Tibial nerve (tissue), 4 donors: ENCODE results near the gene LEPROT. TPM values are rescaled to one million over a fixed set of nuclear protein-coding genes. Genes with fewer than 3 reads are reported as not detected.
"Not testable (repeated sequence)": the region's sequence is repeated elsewhere in the genome, so short reads cannot be mapped to it uniquely, and the experiment has no call there.

Experiments
- DNase-seq, 2 donors: peaks; one replicate each; pipeline ENCODE4 v3.0.0-alpha.2; 2019; ENCODE audit warnings: low spot score in 2 of 2
- H3K27ac ChIP-seq, 4 donors: fragments of 200-600 bp; sonication (generic) in 3 of 4; one replicate each; pipeline ENCODE4 v1.5.1; 2017 to 2019; ENCODE audit warnings: mild to moderate bottlenecking in 1 of 4
- H3K27me3 ChIP-seq, 2 donors: fragments of 200-600 bp; sonication (generic) in 1 of 2; one replicate each; pipeline versions ENCODE4 v1.5.1 to v1.6.0; 2017 to 2019
- H3K36me3 ChIP-seq, 3 donors: fragments of 200-600 bp; sonication (generic); one replicate each; pipeline ENCODE4 v1.5.1; 2018 to 2019
- H3K4me1 ChIP-seq, 4 donors: fragments of 200-600 bp; sonication (generic) in 3 of 4; one replicate each; pipeline ENCODE4 v1.5.1; 2017 to 2019
- H3K4me3 ChIP-seq, 4 donors: fragments of 200-600 bp; sonication (generic) in 3 of 4; one replicate each; pipeline ENCODE4 v1.5.1; 2017 to 2019; ENCODE audit warnings: mild to moderate bottlenecking in 1 of 4, moderate library complexity in 1 of 4
- H3K9me3 ChIP-seq, 4 donors: fragments of 200-600 bp; sonication (generic) in 3 of 4; one replicate each; pipeline ENCODE4 v1.5.1; 2017 to 2019
- EP300 ChIP-seq, 2 donors: sonication (generic); formaldehyde crosslinking; IDR thresholded peaks; one replicate each; pipeline ENCODE4 v1.6.1; 2017; ENCODE audit warnings: antibody characterized with exemption in 2 of 2, mild to moderate bottlenecking in 1 of 2
- POLR2A ChIP-seq, 2 donors: fragments of 450-650 bp; IDR thresholded peaks; one replicate each; pipeline ENCODE4 v1.6.1; 2017; ENCODE audit warnings: antibody characterized with exemption in 2 of 2, mild to moderate bottlenecking in 2 of 2, moderate library complexity in 2 of 2
- WGBS, 2 donors: methylation state at CpG; one replicate each; pipeline ENCODE4 v1.1.5; 2018; 5-methylcytosine and 5-hydroxymethylcytosine counted together
- total RNA-seq, 4 donors: library from RNA; depleted of rRNA; stranded (reverse); fragments of >200 nt; gene quantifications; one replicate each; pipeline ENCODE4 v1.1.0, GENCODE V29; 2016
- TF ChIP-seq, protein P1 (sequence below), 5 experiments: fragments of 200-600 bp in 3 of 5; fragments of 450-650 bp in 2 of 5; sonication (generic) in 3 of 5; IDR thresholded peaks; one replicate each; pipeline ENCODE4 v1.5.1; 2016 to 2019; ENCODE audit warnings: antibody characterized with exemption in 5 of 5, mild to moderate bottlenecking in 3 of 5, moderate library complexity in 2 of 5

The LEPROT gene
- total RNA-seq, 4 donors from 2014 or later = 53.0 to 77.7 (median 67.9) TPM

DNA sequence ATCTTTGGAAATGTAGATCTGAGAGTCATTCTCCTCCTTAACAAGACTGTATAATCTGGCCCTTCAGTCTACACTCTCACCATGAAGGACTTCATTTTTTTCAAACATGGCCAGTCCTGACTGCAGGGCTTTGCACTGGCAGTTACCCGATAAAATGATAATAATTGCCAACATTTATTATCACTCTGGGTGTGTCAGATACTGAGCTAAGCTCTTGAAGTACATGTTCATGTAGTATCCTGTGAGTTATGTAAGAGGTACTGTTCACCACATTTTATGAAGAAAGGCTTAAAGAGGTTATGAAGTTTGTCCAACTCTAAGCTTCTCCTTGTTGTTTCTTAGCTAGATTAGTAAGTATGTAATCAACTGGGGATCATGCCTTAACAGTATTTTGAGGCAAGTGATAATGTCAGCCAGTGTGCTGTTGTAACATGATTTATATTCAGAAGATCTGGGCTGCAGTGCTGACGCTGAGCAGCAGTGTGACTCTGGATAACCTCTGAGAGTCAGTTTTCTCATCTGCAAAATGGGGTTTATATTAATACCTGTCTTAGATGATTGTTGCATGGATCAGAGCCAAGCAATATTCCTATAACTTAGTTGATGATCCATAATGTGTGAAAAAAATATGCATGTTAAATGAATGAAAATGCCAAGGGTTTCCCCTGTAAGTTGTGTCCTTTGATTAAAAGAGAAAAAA lies 42.1 kb upstream of the LEPROT start:
- no peaks in the 10 kb centered on the region for H3K27me3 ChIP-seq
- TF ChIP-seq EP300 (IDR thresholded peaks at IDR 0.05) (no peak), POLR2A (IDR thresholded peaks at IDR 0.05) (no peak)
- TF ChIP-seq, protein P1, sequence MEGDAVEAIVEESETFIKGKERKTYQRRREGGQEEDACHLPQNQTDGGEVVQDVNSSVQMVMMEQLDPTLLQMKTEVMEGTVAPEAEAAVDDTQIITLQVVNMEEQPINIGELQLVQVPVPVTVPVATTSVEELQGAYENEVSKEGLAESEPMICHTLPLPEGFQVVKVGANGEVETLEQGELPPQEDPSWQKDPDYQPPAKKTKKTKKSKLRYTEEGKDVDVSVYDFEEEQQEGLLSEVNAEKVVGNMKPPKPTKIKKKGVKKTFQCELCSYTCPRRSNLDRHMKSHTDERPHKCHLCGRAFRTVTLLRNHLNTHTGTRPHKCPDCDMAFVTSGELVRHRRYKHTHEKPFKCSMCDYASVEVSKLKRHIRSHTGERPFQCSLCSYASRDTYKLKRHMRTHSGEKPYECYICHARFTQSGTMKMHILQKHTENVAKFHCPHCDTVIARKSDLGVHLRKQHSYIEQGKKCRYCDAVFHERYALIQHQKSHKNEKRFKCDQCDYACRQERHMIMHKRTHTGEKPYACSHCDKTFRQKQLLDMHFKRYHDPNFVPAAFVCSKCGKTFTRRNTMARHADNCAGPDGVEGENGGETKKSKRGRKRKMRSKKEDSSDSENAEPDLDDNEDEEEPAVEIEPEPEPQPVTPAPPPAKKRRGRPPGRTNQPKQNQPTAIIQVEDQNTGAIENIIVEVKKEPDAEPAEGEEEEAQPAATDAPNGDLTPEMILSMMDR (IDR thresholded peaks at IDR 0.05) = no peak
- no peaks in the 10 kb centered on the region for H3K9me3 ChIP-seq
- no peak for DNase-seq
- 88% methylated on average over 2 of the region's 2 CpGs for WGBS, 2 donors
- no peak overlapping the region for H3K4me3 ChIP-seq
- no peak overlapping the region for H3K27ac ChIP-seq
- H3K4me1 ChIP-seq = no peaks in the 10 kb centered on the region
- H3K36me3 ChIP-seq = peaks cover 0 to 8% (median 0%) of the 10 kb centered on the region in 3 donors

DNA sequence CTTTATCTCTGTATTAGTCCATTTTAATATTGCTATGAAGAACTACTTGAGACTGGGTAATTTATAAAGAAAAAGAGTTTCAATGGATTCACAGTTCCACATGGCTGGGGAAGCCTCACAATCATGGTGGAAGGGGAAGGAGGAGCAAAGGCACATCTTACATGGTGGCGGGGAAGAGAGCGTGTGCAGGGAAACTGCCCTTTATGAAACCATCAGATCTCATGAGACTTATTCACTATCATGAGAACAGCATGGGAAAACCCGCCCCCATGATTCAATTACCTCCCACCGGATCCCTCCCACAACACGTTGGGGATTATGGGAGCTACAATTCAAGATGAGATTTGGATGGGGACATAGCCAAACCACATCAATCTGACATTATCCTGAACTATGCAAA lies 36.0 kb upstream of the LEPROT start:
- not testable (repeated sequence) for H3K4me1 ChIP-seq, H3K27me3 ChIP-seq, H3K9me3 ChIP-seq, H3K4me3 ChIP-seq, H3K27ac ChIP-seq, H3K36me3 ChIP-seq, DNase-seq
- 89 to 95% methylated on average over 5 of the region's 5 CpGs for WGBS, 2 donors

DNA sequence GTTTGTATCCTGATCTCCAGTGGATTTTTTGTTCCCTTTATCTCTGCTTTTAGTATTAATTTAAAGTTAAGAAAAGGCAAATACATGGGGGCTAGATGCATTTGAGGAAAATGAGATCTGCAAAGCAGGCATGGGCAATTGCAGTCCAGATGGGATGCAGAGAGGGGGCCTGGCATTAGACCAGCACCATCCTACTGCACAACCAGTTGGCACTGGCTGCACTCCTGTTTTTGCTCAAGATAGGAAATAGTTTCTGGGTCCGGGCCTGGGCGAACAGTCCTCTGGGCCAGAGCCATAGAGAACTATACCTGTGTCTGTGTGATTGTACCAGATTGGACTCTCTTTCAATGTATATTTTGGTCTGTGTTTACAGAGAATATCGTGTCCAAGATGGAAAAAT lies 34.0 kb upstream of the LEPROT start:
- 92 to 94% methylated on average over 3 of the region's 3 CpGs for WGBS, 2 donors
- Histone ChIP-seq H3K9me3 (no peaks in the 10 kb centered on the region), H3K36me3 (peaks cover 0 to 6% (median 0%) of the 10 kb centered on the region in 3 donors), H3K27me3 (no peaks in the 10 kb centered on the region), H3K27ac (no peak overlapping the region), H3K4me3 (no peak overlapping the region), H3K4me1 (no peaks in the 10 kb centered on the region)
- DNase-seq = no peak
- TF ChIP-seq POLR2A (IDR thresholded peaks at IDR 0.05) (no peak), EP300 (IDR thresholded peaks at IDR 0.05) (no peak)
- TF ChIP-seq, protein P1 (IDR thresholded peaks at IDR 0.05) = no peak

DNA sequence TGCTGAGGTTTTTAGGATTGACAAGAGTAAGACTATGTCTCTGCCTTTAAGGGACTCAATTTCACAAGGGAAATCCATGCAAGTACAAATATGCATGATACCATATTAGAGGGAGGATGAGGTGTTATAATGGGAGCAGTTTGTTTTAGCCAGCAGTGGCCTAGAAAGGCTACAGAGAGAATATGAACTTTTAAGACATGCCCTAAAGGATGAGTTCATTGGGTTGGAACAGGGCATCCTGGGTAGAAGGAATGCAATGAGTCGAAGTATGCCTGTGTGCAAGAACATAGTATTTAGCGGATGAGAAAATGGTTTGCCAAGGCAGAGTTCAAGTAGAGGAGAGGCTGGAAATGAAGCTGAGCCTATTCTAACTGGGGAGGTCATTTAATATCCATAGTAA lies 32.6 kb upstream of the LEPROT start:
- no peaks in the 10 kb centered on the region for H3K27me3 ChIP-seq
- H3K9me3 ChIP-seq = no peaks in the 10 kb centered on the region
- H3K4me1 ChIP-seq = no peaks in the 10 kb centered on the region
- no peak for DNase-seq
- TF ChIP-seq, protein P1 (IDR thresholded peaks at IDR 0.05) = no peak
- TF ChIP-seq POLR2A (IDR thresholded peaks at IDR 0.05) = no peak
- no peak for TF ChIP-seq EP300 (IDR thresholded peaks at IDR 0.05)
- WGBS, 2 donors = 77 to 84% methylated on average over 2 of the region's 2 CpGs
- no peak overlapping the region for H3K27ac ChIP-seq
- H3K36me3 ChIP-seq = peaks cover 0 to 12% (median 0%) of the 10 kb centered on the region in 3 donors
- no peak overlapping the region for H3K4me3 ChIP-seq

DNA sequence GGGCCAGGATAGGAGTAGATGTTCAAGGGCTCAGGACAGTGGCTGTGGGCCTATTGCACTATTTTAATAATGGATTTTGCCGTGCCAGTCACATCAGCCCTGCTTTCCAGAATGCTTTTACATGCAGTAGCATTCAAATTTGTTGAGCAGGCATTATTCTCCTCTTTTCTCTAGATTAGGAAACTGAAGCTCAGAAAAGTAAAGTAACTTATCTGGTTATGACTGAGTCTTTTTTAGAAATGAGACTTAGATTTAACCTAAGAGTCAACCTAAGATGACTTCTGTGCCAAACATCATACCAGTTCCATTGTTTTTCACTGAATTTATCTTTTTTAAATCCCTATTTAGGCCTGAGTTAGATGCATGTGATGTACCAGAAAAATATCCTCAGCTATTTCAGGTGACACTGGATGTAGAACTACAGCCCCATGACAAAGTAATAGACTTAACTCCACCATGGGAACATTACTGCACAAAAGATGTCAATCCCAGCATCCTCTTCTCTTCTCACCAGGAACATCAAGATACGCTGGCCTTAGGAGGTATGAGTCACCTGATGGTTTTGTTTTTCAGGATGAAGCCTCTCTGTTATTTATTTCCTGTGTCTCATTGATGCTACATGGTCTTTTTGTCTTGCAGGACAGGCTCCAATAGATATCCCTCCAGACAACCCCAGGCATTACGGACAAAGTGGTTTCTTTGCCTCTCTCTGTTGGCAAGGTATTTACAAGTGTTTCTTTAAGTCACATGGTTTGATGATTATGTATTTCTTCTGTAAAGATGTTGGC lies 31.4 kb upstream of the LEPROT start:
- Histone ChIP-seq H3K4me3 (no peak overlapping the region), H3K27ac (no peak overlapping the region), H3K27me3 (no peaks in the 10 kb centered on the region), H3K4me1 (no peaks in the 10 kb centered on the region), H3K36me3 (peaks cover 0 to 6% (median 0%) of the 10 kb centered on the region in 3 donors), H3K9me3 (no peaks in the 10 kb centered on the region)
- no peak for DNase-seq
- WGBS, 2 donors = 84 to 96% methylated on average over 3 of the region's 3 CpGs
- TF ChIP-seq POLR2A (IDR thresholded peaks at IDR 0.05) = no peak
- TF ChIP-seq, protein P1 (IDR thresholded peaks at IDR 0.05) = no peak
- no peak for TF ChIP-seq EP300 (IDR thresholded peaks at IDR 0.05)
